ENCODE results near the gene MTNR1A.

GRCh38 chr4:186551849-186552248 is 3.5 kb downstream of the MTNR1A start:
- TF ChIP-seq CTCF (IDR thresholded peaks at IDR 0.05; ENCODE audit: insufficient read depth, low read length, poor library complexity, severe bottlenecking) (no peak), EZH2phosphoT487 (conservative IDR thresholded peaks at IDR 0.05; ENCODE audit: low read length) (no peak)
